Measurements from ENCODE around the gene OVOL3.
A peak's percentile ranks its signal among the peaks of the same experiment; 100 is the strongest.

GRCh38 chr19:36151144-36152018, 40.4 kb downstream of the OVOL3 start:
- TF ChIP-seq POLR2A (IDR thresholded peaks at IDR 0.05) (peak; percentile 47), CTCF (IDR thresholded peaks at IDR 0.05) (no peak)

All from breast epithelium (tissue), 3 donors.